ENCODE data around the gene HS6ST3. TPM values are rescaled to one million over a fixed set of nuclear protein-coding genes. Genes with fewer than 3 reads are reported as not detected.

HS6ST3 gene
- total RNA-seq, 1 donor from 2014 or later = 1.3 TPM

DNA sequence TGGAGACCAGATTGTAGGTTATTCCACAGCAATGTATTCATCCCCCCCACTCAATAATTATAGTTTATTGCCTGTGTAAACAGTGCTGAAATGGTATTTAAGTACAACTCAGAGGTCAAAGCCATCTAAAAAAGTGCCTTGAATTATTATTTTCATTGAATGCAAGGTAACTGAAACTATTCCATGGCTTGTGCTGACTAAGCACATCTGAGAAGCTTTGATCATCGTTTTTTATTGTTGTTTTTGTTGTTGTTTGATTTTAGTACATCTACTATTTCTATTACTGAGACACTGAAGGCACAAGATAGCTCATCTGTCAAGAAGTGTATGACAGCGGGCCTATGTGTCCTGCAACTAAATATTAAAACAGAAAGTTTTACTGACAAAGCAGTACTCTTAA lies 596.4 kb downstream of the HS6ST3 start:
- TF ChIP-seq, protein P1, sequence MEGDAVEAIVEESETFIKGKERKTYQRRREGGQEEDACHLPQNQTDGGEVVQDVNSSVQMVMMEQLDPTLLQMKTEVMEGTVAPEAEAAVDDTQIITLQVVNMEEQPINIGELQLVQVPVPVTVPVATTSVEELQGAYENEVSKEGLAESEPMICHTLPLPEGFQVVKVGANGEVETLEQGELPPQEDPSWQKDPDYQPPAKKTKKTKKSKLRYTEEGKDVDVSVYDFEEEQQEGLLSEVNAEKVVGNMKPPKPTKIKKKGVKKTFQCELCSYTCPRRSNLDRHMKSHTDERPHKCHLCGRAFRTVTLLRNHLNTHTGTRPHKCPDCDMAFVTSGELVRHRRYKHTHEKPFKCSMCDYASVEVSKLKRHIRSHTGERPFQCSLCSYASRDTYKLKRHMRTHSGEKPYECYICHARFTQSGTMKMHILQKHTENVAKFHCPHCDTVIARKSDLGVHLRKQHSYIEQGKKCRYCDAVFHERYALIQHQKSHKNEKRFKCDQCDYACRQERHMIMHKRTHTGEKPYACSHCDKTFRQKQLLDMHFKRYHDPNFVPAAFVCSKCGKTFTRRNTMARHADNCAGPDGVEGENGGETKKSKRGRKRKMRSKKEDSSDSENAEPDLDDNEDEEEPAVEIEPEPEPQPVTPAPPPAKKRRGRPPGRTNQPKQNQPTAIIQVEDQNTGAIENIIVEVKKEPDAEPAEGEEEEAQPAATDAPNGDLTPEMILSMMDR (IDR thresholded peaks at IDR 0.05; ENCODE audit: partially characterized antibody, unreplicated experiment) = no peak
- H3K9me3 Mint-ChIP-seq (ENCODE audit: unreplicated experiment) = no peaks in the 10 kb centered on the region

DNA sequence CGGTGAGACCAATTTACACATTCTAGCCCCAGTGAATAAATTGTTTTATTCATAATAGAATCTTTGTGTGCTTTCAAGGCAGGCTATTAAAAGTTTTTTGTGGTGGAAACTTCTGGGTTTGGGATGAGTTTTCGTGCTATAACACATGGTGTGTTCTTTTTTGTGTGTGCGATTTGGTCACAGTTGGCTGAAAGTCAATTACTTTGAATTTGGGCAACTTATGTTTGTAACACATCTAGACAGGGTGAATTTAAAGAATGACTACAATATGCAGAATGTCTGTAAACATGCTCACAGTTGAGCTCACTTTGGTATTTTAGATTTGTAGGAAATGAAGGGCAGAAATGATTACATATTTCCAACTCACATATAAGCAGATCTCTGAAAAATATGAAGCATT lies 597.3 kb downstream of the HS6ST3 start:
- H3K9me3 Mint-ChIP-seq (ENCODE audit: unreplicated experiment) = no peaks in the 10 kb centered on the region
- no peaks in the 10 kb centered on the region for H3K27me3 Mint-ChIP-seq (ENCODE audit: unreplicated experiment)
- no peak overlapping the region for H3K4me3 Mint-ChIP-seq (ENCODE audit: unreplicated experiment)
- H3K27ac Mint-ChIP-seq (ENCODE audit: unreplicated experiment) = no peak overlapping the region
- no peaks in the 10 kb centered on the region for H3K36me3 Mint-ChIP-seq (ENCODE audit: unreplicated experiment)
- TF ChIP-seq, protein P1 (IDR thresholded peaks at IDR 0.05; ENCODE audit: partially characterized antibody, unreplicated experiment) = no peak
- H3K4me1 Mint-ChIP-seq (ENCODE audit: low read depth, unreplicated experiment) = no peaks in the 10 kb centered on the region
- DNase-seq = no peak

More for the DNA sequence above, 596.4 kb downstream of the HS6ST3 start:
- no peak for DNase-seq
- Mint-ChIP-seq H3K27me3 (ENCODE audit: unreplicated experiment) (no peaks in the 10 kb centered on the region), H3K4me3 (ENCODE audit: unreplicated experiment) (no peak overlapping the region), H3K36me3 (ENCODE audit: unreplicated experiment) (no peaks in the 10 kb centered on the region), H3K27ac (ENCODE audit: unreplicated experiment) (no peak overlapping the region), H3K4me1 (ENCODE audit: low read depth, unreplicated experiment) (no peaks in the 10 kb centered on the region)

DNA sequence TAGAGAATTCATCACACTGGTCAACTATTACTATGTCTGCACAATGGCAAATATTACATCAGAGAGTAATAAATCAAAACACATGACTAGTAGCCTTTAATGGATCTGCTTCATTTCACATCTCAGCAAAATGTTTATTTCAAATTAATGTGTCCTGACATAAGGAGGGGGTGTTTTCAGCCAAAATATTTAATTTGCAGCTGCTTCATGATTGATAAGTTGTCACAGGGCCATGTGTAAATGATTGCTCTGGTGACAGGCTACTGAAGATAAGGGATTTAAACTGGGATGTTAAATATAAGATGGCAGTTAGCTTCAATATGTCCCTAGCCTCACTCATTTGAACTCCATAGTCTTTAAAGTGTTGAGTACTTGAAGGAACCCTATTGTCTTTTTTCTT lies 601.1 kb downstream of the HS6ST3 start:
- no peaks in the 10 kb centered on the region for H3K9me3 Mint-ChIP-seq (ENCODE audit: unreplicated experiment)
- no peaks in the 10 kb centered on the region for H3K36me3 Mint-ChIP-seq (ENCODE audit: unreplicated experiment)
- no peak overlapping the region for H3K4me3 Mint-ChIP-seq (ENCODE audit: unreplicated experiment)
- TF ChIP-seq, protein P1 (IDR thresholded peaks at IDR 0.05; ENCODE audit: partially characterized antibody, unreplicated experiment) = no peak
- H3K27me3 Mint-ChIP-seq (ENCODE audit: unreplicated experiment) = no peaks in the 10 kb centered on the region
- DNase-seq = no peak
- H3K4me1 Mint-ChIP-seq (ENCODE audit: low read depth, unreplicated experiment) = no peaks in the 10 kb centered on the region
- no peak overlapping the region for H3K27ac Mint-ChIP-seq (ENCODE audit: unreplicated experiment)

DNA sequence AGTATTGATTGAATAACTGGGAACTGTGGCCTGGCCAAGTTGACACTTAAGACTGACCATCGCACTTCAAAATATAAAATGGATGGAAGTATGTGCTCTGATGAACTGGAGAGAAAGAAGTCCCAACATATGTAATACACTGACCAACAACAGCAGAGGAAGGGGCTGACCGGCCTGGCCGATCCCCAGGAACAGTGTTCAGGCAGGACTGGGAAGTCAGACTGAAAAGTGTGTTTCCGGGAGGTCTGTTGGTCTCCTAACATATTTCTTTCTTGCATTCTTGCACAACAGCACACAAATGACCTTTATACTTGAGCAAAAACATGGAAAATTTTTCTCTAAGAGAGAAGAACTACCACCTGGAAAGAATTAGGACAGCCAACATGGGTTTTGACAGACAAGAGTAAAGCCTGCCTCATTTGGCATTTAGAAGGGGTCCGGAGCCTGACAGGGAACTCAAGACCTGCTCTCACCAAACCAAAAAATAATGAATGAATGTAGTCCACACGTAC lies 606.5 kb downstream of the HS6ST3 start:
- no peaks in the 10 kb centered on the region for H3K27me3 Mint-ChIP-seq (ENCODE audit: unreplicated experiment)
- H3K36me3 Mint-ChIP-seq (ENCODE audit: unreplicated experiment) = peaks cover 7% of the 10 kb centered on the region
- H3K4me3 Mint-ChIP-seq (ENCODE audit: unreplicated experiment) = no peak overlapping the region
- H3K4me1 Mint-ChIP-seq (ENCODE audit: low read depth, unreplicated experiment) = no peaks in the 10 kb centered on the region
- no peak for DNase-seq
- no peaks in the 10 kb centered on the region for H3K9me3 Mint-ChIP-seq (ENCODE audit: unreplicated experiment)
- H3K27ac Mint-ChIP-seq (ENCODE audit: unreplicated experiment) = no peak overlapping the region
- TF ChIP-seq, protein P1 (IDR thresholded peaks at IDR 0.05; ENCODE audit: partially characterized antibody, unreplicated experiment) = no peak

DNA sequence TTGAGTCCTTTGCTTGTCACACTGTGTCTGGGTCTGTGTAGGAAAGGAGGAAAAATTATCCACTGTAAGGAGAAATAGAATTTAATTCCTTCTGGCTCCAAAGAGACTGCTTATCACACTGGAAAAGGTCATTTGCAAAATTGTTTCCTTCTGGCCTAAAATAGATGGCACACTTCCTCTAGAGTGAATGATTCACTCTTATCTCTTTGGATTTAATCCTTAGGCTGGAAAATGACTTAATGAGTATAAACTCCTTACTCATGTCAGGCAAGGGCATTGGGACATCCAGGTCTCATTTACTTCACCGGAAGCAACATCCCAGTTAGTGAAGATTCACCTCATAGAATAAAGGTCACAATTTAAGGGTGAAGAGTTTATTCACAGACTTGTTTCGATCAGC lies 610.8 kb downstream of the HS6ST3 start:
- TF ChIP-seq, protein P1 (IDR thresholded peaks at IDR 0.05; ENCODE audit: partially characterized antibody, unreplicated experiment) = no peak
- DNase-seq = no peak
- Mint-ChIP-seq H3K27ac (ENCODE audit: unreplicated experiment) (no peak overlapping the region), H3K9me3 (ENCODE audit: unreplicated experiment) (no peaks in the 10 kb centered on the region), H3K4me1 (ENCODE audit: low read depth, unreplicated experiment) (peaks cover 3% of the 10 kb centered on the region), H3K27me3 (ENCODE audit: unreplicated experiment) (no peaks in the 10 kb centered on the region), H3K4me3 (ENCODE audit: unreplicated experiment) (no peak overlapping the region), H3K36me3 (ENCODE audit: unreplicated experiment) (peaks cover 7% of the 10 kb centered on the region)
